Natural killer cell (primary cell): ENCODE measurements around the gene SRPK2. TPM values are rescaled to one million over a fixed set of nuclear protein-coding genes. Genes with fewer than 3 reads are reported as not detected.

ENCODE experiments used
- ATAC-seq, 3 donors: fragments of 150-1000 bp in 2 of 3; fragments of 200-7000 bp in 1 of 3; cut with Tn5 transposase; 1 replicate in 1 of 3; 2 replicates in 2 of 3; pipeline ENCODE4 v1.10.0; 2021; ENCODE audit warnings: mild to moderate bottlenecking in 2 of 3, moderate library complexity in 2 of 3
- DNase-seq, 2 donors: peaks; one replicate each; pipeline versions ENCODE4 v3.0.0 to v3.0.0-alpha.2; 2013 to 2021; ENCODE audit warnings: mixed read lengths in 1 of 2
- H3K27ac ChIP-seq: one replicate; pipeline ENCODE4 v1.5.1; 2013; ENCODE audit warnings: mild to moderate bottlenecking, low read length
- H3K27me3 ChIP-seq: one replicate; pipeline ENCODE4 v1.6.1; 2013; ENCODE audit warnings: low read length; ENCODE audit not compliant: control insufficient read depth, insufficient read depth
- H3K36me3 ChIP-seq: one replicate; pipeline ENCODE4 v1.6.1; 2013; ENCODE audit warnings: low read length; ENCODE audit not compliant: control insufficient read depth, insufficient read depth
- H3K4me1 ChIP-seq: one replicate; pipeline ENCODE4 v1.6.1; 2013; ENCODE audit warnings: low read length; ENCODE audit not compliant: control insufficient read depth, insufficient read depth
- H3K4me3 ChIP-seq: one replicate; pipeline ENCODE4 v1.5.1; 2013; ENCODE audit warnings: low read length
- H3K9me3 ChIP-seq: one replicate; pipeline ENCODE4 v1.6.1; 2013; ENCODE audit warnings: low read length; ENCODE audit not compliant: control insufficient read depth, insufficient read depth
- H3K27ac Mint-ChIP-seq, 2 donors: one replicate each; pipeline ENCODE4 v1.8.0; 2022; ENCODE audit warnings: mild to moderate bottlenecking in 2 of 2, mixed read lengths in 2 of 2, moderate library complexity in 1 of 2
- H3K27me3 Mint-ChIP-seq, 2 donors: one replicate each; pipeline ENCODE4 v1.8.0; 2022; ENCODE audit warnings: low read depth in 2 of 2, mixed read lengths in 2 of 2
- H3K36me3 Mint-ChIP-seq: one replicate; pipeline ENCODE4 v1.8.0; 2022; ENCODE audit warnings: mixed read lengths
- H3K4me1 Mint-ChIP-seq, 2 donors: one replicate each; pipeline ENCODE4 v1.8.0; 2022; ENCODE audit warnings: mixed read lengths in 2 of 2
- H3K4me3 Mint-ChIP-seq: one replicate; pipeline ENCODE4 v1.8.0; 2022; ENCODE audit warnings: mild to moderate bottlenecking, moderate library complexity, mixed read lengths
- H3K9me3 Mint-ChIP-seq, 2 donors: one replicate each; pipeline ENCODE4 v1.8.0; 2022; ENCODE audit warnings: mixed read lengths in 2 of 2
- CTCF ChIP-seq: fragments of 200-600 bp; IDR thresholded peaks from one replicate; pipeline ENCODE4 v1.8.0; 2022; ENCODE audit warnings: antibody characterized with exemption
- WGBS: methylation state at CpG from one replicate; pipeline ENCODE4 v1.1.7; 2013; ENCODE audit warnings: missing lambda C conversion rate; ENCODE audit not compliant: insufficient coverage; 5-methylcytosine and 5-hydroxymethylcytosine counted together
- intact Hi-C: fragments of 100-400 bp; cut with micrococcal nuclease; formaldehyde crosslinking; loops from one replicate; pipeline ENCODE4 v1.14.2; 2022
- total RNA-seq, 4 donors: library from RNA; stranded (reverse); fragments of 120-200 nt in 1 of 4; gene quantifications; one replicate each; pipeline versions ENCODE4 v1.2.3 to v1.2.4, GENCODE V29; 2013 to 2022

Gene SRPK2
- total RNA-seq, 3 donors from 2014 or later (not counting 1 experiment from before 2014, with no cell fraction given), result 103 to 121 (median 108) TPM

- Histone ChIP-seq H3K4me1 (peaks cover 4% of the 10 kb centered on the region), H3K9me3 (no peaks in the 10 kb centered on the region), H3K27ac (no peak overlapping the region), H3K4me3 (no peak overlapping the region), H3K27me3 (no peaks in the 10 kb centered on the region), H3K36me3 (peaks cover 36% of the 10 kb centered on the region)
- intact Hi-C loops, result no loop called here
- DNase-seq (no peak), ATAC-seq (no peak)
- Mint-ChIP-seq H3K4me3 (no peak overlapping the region), H3K27me3 (no peaks in the 10 kb centered on the region), H3K4me1 (peaks cover 43 to 50% of the 10 kb centered on the region in 2 donors), H3K36me3 (peaks cover 10% of the 10 kb centered on the region), H3K27ac (peak overlapping the region in 1 of 2 donors; percentile 93), H3K9me3 (no peaks in the 10 kb centered on the region)
- 97% methylated on average over 4 of the region's 5 CpGs for WGBS
- TF ChIP-seq CTCF, result no peak
Observed at GRCh38 chr7:105130048-105130447, 258.7 kb downstream of the SRPK2 start.

GRCh38 chr7:105127179-105127578 lies 261.5 kb downstream of the SRPK2 start:
- H3K4me1 ChIP-seq, result peaks cover 4% of the 10 kb centered on the region
- H3K36me3 ChIP-seq, result peaks cover 37% of the 10 kb centered on the region
- no peaks in the 10 kb centered on the region for H3K9me3 ChIP-seq
- intact Hi-C loops, result no loop called here
- peaks cover 11% of the 10 kb centered on the region for H3K36me3 Mint-ChIP-seq
- peak overlapping the region in 1 of 2 donors; percentile 51 for H3K27ac Mint-ChIP-seq
- H3K4me1 Mint-ChIP-seq, result peaks cover 22 to 26% of the 10 kb centered on the region in 2 donors
- H3K27ac ChIP-seq, result no peak overlapping the region
- no peaks in the 10 kb centered on the region for H3K27me3 ChIP-seq
- no peak for TF ChIP-seq CTCF
- H3K27me3 Mint-ChIP-seq, result no peaks in the 10 kb centered on the region
- no peak overlapping the region for H3K4me3 ChIP-seq
- no peaks in the 10 kb centered on the region for H3K9me3 Mint-ChIP-seq
- 70% methylated on average over 8 of the region's 8 CpGs for WGBS
- no peak for DNase-seq
- no peak overlapping the region for H3K4me3 Mint-ChIP-seq
- ATAC-seq, result no peak

GRCh38 chr7:105126436-105126975 lies 262.2 kb downstream of the SRPK2 start:
- WGBS, result 96% methylated on average over 4 of the region's 4 CpGs
- peaks cover 32% of the 10 kb centered on the region for H3K36me3 ChIP-seq
- Mint-ChIP-seq H3K4me1 (peaks cover 15 to 21% of the 10 kb centered on the region in 2 donors), H3K36me3 (peaks cover 11% of the 10 kb centered on the region), H3K27ac (peak overlapping the region in 1 of 2 donors; percentile 51), H3K4me3 (no peak overlapping the region), H3K9me3 (no peaks in the 10 kb centered on the region), H3K27me3 (no peaks in the 10 kb centered on the region)
- no peak overlapping the region for H3K27ac ChIP-seq
- no peak for DNase-seq
- H3K4me3 ChIP-seq, result no peak overlapping the region
- H3K9me3 ChIP-seq, result no peaks in the 10 kb centered on the region
- peaks cover 4% of the 10 kb centered on the region for H3K4me1 ChIP-seq
- TF ChIP-seq CTCF, result no peak
- no peak for ATAC-seq
- no peaks in the 10 kb centered on the region for H3K27me3 ChIP-seq
- intact Hi-C loops, result no loop called here

- Histone ChIP-seq H3K4me3 (no peak overlapping the region), H3K4me1 (no peaks in the 10 kb centered on the region), H3K36me3 (peaks cover 31% of the 10 kb centered on the region), H3K9me3 (no peaks in the 10 kb centered on the region), H3K27me3 (no peaks in the 10 kb centered on the region), H3K27ac (no peak overlapping the region)
- intact Hi-C loops, result no loop called here
- H3K4me1 Mint-ChIP-seq, result peaks cover 13 to 14% of the 10 kb centered on the region in 2 donors
- 94% methylated on average over 12 of the region's 12 CpGs for WGBS
- no peak overlapping the region for H3K4me3 Mint-ChIP-seq
- DNase-seq (no peak), ATAC-seq (no peak)
- no peaks in the 10 kb centered on the region for H3K9me3 Mint-ChIP-seq
- TF ChIP-seq CTCF, result no peak
- peaks cover 11% of the 10 kb centered on the region for H3K36me3 Mint-ChIP-seq
- H3K27me3 Mint-ChIP-seq, result no peaks in the 10 kb centered on the region
- H3K27ac Mint-ChIP-seq, result peak overlapping the region; percentile 29 to 51
Observed at GRCh38 chr7:105125745-105126144, 263.0 kb downstream of the SRPK2 start.
